ENCODE results near the gene NLRC5. TPM values are rescaled to one million over a fixed set of nuclear protein-coding genes. Genes with fewer than 3 reads are reported as not detected.
A peak's percentile ranks its signal among the peaks of the same experiment; 100 is the strongest.
"Not testable (repeated sequence)": the region's sequence is repeated elsewhere in the genome, so short reads cannot be mapped to it uniquely, and the experiment has no call there.

The NLRC5 gene
- polyA plus RNA-seq, 1 donor from 2014 or later, result 134 TPM

DNA sequence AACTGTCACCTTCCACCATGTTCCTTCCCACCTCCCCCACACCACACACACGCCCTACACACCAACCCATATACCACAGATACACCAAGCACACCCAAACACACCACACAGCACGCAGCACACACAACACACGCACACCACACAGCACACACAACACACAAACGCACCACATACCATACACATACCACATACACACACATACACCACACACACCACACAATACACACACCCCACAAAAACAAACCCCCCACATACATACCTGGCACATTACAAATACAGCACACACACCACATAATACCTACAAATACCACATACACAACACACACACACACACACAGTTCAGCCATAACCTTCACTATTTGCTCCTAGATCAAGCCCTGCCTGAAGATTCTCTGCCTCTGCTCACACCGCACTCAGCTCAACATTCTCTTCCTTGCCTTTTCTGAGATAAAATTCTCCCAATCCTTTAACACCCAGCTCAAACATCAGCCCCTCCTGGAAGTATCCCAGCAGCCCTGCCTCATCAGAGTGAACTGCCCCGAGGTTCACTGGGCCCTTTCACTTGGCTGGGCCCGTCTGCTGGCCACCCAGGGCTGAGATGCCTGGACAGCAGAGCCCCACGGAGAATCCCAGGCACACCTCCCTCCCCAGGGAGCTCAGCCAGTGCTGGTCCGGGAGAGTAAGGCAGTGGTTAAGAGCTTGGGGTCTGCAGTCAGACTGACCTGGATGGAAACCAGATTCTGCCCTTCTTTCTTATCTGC is 71.1 kb downstream of the NLRC5 start:
- H3K27ac Mint-ChIP-seq, result peak overlapping the region; percentile 26 to 69 (median 36)
- H3K36me3 Mint-ChIP-seq, result peaks cover 10% of the 10 kb centered on the region
- H3K27me3 Mint-ChIP-seq, result no peaks in the 10 kb centered on the region
- H3K4me1 Mint-ChIP-seq, result peaks cover 0 to 3% (median 1%) of the 10 kb centered on the region in 3 donors
- no peaks in the 10 kb centered on the region for H3K9me3 Mint-ChIP-seq
- no peak overlapping the region for H3K4me3 Mint-ChIP-seq

DNA sequence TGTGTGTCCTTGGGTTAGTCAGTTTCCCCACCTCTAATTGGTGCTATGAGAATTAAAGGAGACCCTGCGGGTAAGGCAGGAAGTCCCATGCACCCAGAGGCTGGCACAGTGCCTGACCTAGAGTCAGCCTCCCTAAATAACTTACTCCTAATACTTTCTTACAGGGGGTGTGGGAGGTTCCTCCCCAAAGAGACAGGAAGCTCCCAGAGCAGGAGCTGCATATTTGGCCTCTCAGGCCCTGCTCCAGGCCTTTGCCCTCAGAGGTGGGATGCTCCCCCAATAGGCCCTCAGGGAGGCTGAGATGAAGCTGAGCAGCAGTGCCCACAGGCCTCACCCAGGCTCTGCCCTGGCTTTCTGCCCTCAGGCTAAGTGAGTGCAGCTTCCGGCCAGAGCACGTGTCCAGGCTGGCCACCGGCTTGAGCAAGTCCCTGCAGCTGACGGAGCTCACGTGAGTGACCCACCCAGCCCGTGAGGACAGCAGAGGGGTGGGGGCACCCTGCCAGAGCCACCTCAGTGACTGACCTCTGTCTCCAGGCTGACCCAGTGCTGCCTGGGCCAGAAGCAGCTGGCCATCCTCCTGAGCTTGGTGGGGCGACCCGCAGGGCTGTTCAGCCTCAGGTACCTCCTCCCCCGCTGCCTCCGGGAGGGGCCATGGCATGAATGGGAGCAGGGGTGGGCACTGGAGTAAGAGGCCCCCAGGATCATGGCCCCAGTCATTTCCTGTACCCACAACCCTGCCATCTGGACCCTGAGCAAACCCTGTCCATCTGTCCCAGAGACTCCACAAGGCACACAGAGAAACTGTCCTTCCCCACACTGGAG is 71.9 kb downstream of the NLRC5 start:
- peaks cover 10% of the 10 kb centered on the region for H3K36me3 Mint-ChIP-seq
- no peaks in the 10 kb centered on the region for H3K27me3 Mint-ChIP-seq
- H3K4me1 Mint-ChIP-seq, result peaks cover 0 to 3% (median 1%) of the 10 kb centered on the region in 3 donors
- no peak overlapping the region for H3K4me3 Mint-ChIP-seq
- H3K27ac Mint-ChIP-seq, result no peak overlapping the region
- no peaks in the 10 kb centered on the region for H3K9me3 Mint-ChIP-seq

DNA sequence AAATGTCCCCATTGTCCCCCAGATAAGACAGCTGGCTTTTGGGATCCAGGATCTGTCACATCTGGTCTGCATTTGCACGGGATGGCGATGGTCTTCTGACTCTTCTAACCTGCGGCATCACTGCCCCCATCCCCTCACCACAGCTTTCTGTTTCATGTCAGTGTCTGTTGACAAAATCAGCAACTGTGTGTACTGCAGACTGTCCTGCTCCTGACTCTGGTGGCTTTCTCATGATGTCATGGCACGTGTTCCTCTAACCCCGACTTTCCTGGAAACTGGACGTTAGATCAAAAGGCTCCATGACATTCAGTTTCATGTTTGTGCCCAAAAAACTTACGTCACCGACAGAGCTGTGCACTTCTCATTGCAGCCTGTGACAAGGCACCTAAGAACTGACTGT is 73.0 kb downstream of the NLRC5 start:
- Mint-ChIP-seq H3K36me3 (peaks cover 10% of the 10 kb centered on the region), H3K27ac (peak overlapping the region in 1 of 3 donors; percentile 25), H3K4me3 (no peak overlapping the region), H3K27me3 (no peaks in the 10 kb centered on the region), H3K4me1 (peaks cover 0 to 4% (median 3%) of the 10 kb centered on the region in 3 donors), H3K9me3 (no peaks in the 10 kb centered on the region)

DNA sequence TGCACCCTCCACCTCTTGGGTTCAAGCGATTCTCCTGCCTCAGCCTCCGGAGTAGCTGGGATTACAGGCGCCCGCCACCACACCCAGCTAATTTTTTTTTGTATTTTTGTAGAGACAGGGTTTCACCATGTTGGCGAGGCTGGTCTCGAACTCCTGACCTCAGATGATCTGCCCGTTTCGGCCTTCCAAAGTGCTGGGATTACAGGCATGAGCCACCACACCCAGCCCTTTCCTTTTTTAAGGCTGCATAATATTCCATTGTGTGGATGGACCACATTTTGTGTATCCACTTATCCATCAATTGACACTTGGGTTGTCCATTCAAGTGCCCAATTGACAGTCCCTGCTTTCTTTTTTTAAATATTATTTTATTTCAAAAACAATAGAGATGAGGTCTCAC is 73.8 kb downstream of the NLRC5 start:
- H3K36me3 Mint-ChIP-seq, H3K4me1 Mint-ChIP-seq, H3K27ac Mint-ChIP-seq, H3K9me3 Mint-ChIP-seq, H3K27me3 Mint-ChIP-seq: not testable (repeated sequence)
- peak overlapping the region in 1 of 4 donors; percentile 27 for H3K4me3 Mint-ChIP-seq

DNA sequence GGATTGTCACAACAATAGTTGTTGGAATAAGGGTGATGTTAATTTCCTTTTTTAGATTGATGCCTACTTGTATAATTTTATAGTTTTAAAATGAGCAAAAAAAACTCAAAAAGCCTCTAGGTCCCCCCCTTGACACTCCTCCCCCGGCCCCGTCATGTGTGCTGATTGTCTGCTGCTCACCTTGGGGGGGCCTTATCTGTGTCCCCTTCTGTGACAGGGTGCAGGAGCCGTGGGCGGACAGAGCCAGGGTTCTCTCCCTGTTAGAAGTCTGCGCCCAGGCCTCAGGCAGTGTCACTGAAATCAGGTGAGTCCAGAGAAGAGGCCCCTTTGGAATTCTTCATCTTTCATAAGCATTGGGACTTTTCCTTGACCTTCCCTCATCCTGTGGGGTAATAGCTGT is 75.6 kb downstream of the NLRC5 start:
- H3K4me1 Mint-ChIP-seq, result peaks cover 0 to 4% (median 3%) of the 10 kb centered on the region in 3 donors
- peak overlapping the region in 1 of 4 donors; percentile 57 for H3K4me3 Mint-ChIP-seq
- H3K27ac Mint-ChIP-seq, result no peak overlapping the region
- H3K27me3 Mint-ChIP-seq, result no peaks in the 10 kb centered on the region
- no peaks in the 10 kb centered on the region for H3K9me3 Mint-ChIP-seq
- H3K36me3 Mint-ChIP-seq, result peaks cover 9% of the 10 kb centered on the region

DNA sequence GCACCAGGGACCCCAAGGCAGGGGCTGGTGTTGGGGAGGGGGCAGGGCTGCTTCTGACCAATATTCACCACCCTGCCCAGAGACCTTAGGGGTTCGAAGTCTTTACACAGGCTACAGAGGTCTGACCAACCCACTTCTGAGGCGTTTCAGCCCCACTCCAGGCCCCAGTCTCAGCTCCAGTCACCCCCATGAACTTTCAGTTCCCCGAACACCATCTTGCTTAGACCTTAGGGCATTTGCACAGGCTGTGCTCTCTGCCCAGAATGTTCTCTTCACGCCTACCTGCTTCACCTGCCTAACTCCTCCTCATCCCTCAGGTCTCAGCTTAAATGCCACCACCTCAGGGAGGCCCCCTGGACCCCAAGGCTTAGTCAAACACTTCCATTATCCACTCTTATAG is 77.3 kb downstream of the NLRC5 start:
- peak overlapping the region in 1 of 3 donors; percentile 60 for H3K27ac Mint-ChIP-seq
- no peaks in the 10 kb centered on the region for H3K9me3 Mint-ChIP-seq
- H3K4me3 Mint-ChIP-seq, result no peak overlapping the region
- peaks cover 0 to 4% (median 2%) of the 10 kb centered on the region in 3 donors for H3K4me1 Mint-ChIP-seq
- peaks cover 9% of the 10 kb centered on the region for H3K36me3 Mint-ChIP-seq
- H3K27me3 Mint-ChIP-seq, result no peaks in the 10 kb centered on the region

DNA sequence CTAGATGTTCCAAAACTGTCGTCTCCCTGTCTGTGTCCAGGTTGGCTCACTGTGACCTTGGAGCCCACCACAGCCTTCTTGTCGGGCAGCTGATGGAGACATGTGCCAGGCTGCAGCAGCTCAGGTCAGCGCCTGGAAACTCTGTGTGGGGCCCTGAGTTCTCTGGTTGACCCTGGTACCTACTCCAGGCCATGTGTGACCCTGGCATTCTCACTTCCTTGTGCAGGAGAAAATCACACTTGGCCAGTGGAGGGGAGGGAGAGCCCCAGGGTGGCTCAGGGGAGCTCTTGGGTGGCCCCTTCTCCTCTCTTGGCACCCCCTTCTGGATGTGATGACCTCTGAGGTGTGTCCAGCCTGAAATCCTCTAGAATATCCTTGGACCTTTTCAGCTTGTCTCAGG is 78.0 kb downstream of the NLRC5 start:
- Mint-ChIP-seq H3K27ac (peak overlapping the region in 1 of 3 donors; percentile 73), H3K36me3 (peaks cover 4% of the 10 kb centered on the region)

DNA sequence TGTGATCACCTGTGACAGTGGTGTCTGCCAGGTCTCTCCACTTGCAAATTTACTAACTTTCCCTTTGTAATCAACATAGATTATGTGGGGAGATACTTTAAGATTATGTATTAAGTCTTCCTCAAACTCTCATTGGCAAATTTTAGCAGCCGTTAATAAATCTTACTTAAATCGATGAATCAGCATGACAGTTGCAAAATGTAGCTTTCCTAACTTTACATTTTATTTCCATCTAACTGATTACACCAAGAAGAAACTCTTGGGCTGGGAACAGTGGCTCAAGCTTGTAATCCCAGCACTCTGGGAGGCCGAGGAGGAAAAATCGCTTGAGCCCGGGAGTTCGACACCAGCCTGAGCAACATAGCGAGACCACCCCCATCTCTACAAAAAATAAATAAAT is 79.7 kb downstream of the NLRC5 start:
- Mint-ChIP-seq H3K4me3 (no peak overlapping the region), H3K36me3 (no peaks in the 10 kb centered on the region), H3K27me3 (no peaks in the 10 kb centered on the region), H3K9me3 (no peaks in the 10 kb centered on the region), H3K27ac (peak overlapping the region in 2 of 3 donors; percentile 1 to 63), H3K4me1 (peaks cover 0 to 4% (median 2%) of the 10 kb centered on the region in 3 donors)

More for the DNA sequence above, 78.0 kb downstream of the NLRC5 start:
- no peak overlapping the region for H3K4me3 Mint-ChIP-seq
- H3K4me1 Mint-ChIP-seq, result peaks cover 0 to 6% (median 2%) of the 10 kb centered on the region in 3 donors
- no peaks in the 10 kb centered on the region for H3K9me3 Mint-ChIP-seq
- H3K27me3 Mint-ChIP-seq, result no peaks in the 10 kb centered on the region

DNA sequence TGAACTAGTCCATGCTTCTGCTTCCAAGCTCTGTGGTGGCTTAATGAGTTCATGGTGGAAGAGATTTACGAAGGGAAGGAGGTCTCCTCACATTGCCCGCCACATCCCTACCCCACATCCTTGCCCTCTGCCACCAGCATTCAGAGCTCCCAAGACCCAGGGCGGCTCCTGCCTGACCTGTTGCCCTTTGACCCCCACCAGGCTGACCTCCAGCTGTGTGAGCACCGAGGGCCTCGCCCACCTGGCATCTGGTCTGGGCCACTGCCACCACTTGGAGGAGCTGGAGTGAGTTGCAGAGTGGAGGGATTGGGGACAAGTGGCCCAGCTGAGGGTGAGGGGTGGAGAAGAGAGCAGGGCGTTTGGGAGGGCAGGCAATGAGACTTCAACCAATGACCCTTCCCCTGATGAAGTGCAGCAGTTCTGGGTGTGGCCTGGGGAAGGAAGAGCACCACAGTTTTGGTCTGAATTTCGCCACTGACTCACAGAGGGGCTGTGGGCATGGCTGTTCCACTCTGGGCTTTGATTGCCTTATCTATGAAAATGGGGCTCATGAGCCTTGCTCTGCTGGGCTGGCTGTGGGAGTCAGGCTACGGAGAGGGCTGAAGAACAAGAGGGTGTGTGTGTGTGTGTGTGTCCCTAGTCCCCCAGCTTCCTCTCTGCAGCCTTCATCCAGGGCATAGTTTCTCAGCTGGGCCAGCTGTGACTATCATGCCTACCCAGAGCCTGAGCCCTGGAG is 80.4 kb downstream of the NLRC5 start:
- H3K27ac Mint-ChIP-seq, result peak overlapping the region in 2 of 3 donors; percentile 23 to 42
- H3K9me3 Mint-ChIP-seq, result no peaks in the 10 kb centered on the region
- peak overlapping the region in 1 of 4 donors; percentile 51 for H3K4me3 Mint-ChIP-seq
- H3K27me3 Mint-ChIP-seq, result no peaks in the 10 kb centered on the region
- H3K36me3 Mint-ChIP-seq, result no peaks in the 10 kb centered on the region
- peaks cover 0 to 4% (median 2%) of the 10 kb centered on the region in 3 donors for H3K4me1 Mint-ChIP-seq

DNA sequence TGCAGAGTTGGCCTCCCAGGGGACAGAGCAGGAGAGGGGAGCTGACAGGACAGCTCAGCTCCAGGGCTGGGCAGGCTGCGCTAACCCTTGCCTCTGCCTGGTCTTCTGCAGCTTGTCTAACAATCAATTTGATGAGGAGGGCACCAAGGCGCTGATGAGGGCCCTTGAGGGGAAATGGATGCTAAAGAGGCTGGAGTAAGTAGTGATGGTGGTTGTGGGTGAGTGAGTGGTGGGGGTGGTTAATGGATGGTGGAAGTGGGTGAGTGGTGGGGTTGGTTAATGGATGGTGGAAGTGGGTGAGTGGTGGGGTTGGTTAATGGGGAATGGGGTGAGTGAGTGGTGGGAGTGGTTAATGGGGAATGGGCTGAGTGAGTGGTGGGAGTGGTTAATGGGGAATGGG is 81.1 kb downstream of the NLRC5 start:
- no peaks in the 10 kb centered on the region for H3K27me3 Mint-ChIP-seq
- H3K4me3 Mint-ChIP-seq, result no peak overlapping the region
- H3K36me3 Mint-ChIP-seq, result no peaks in the 10 kb centered on the region
- no peaks in the 10 kb centered on the region for H3K9me3 Mint-ChIP-seq
- H3K27ac Mint-ChIP-seq, result peak overlapping the region in 1 of 3 donors; percentile 42
- H3K4me1 Mint-ChIP-seq, result peaks cover 0 to 4% (median 2%) of the 10 kb centered on the region in 3 donors

DNA sequence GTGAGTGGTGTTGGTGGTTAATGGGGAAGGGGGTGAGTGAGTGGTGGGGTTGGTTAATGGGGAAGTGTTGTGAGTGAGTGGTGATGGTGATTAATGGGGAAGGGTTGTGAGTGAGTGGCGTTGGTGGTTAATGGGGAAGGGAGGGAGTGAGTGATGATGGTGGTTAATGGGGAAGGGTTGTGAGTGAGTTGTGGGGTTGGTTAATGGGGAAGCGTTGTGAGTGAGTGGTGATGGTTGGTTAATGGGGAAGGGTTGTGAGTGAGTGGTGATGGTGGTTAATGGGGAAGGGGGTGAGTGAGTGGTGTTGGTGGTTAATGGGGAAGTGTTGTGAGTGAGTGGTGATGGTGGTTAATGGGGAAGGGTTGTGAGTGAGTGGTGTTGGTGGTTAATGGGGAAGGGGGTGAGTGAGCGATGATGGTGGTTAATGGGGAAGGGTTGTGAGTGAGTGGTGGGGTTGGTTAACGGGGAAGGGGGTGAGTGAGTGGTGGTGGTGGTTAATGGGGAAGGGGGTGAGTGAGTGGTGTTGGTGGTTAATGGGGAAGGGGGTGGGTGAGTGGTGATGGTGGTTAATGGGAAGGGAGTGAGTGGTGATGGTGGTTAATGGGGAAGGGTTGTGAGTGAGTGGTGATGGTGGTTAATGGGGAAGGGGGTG is 81.8 kb downstream of the NLRC5 start:
- not testable (repeated sequence) for H3K4me3 Mint-ChIP-seq, H3K4me1 Mint-ChIP-seq, H3K36me3 Mint-ChIP-seq

DNA sequence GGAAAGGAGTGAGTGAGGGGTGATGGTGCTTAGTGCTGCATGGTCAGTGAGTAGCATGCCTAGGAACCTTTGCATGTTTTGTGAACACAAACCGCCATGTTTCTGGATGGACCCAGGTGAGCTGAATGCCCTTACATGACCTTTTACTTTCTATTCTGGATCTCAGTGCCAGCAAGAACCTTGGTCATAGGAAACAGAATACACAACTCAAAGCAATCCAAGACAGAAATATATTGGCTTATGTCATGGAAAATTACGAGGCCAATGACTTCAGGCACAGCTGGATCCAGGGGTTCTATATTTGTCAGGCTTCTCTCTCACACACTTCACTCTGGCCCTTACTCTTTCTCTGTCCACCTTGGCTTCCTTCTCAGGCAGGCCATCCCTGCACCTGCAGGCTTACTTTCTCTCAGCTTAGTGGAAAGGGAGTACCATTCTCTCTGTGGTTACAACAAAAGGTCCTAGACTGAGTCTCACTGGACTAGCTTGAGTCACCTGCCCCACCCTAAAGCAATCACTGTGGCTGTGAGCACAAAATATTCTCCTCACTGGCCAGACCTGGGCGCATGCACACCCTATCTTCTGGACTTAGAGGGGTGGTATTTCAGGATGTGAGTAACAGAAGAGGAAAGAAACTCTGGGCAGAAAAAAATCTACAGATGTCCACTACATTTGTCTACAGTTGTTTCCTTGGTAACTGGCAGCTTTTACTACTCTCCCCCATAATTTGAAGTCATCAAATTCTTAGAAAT is 82.7 kb downstream of the NLRC5 start:
- Mint-ChIP-seq H3K4me1 (peaks cover 0 to 3% (median 0%) of the 10 kb centered on the region in 3 donors), H3K27ac (peak overlapping the region; percentile 28 to 74 (median 56)), H3K36me3 (no peaks in the 10 kb centered on the region), H3K27me3 (no peaks in the 10 kb centered on the region), H3K9me3 (no peaks in the 10 kb centered on the region), H3K4me3 (no peak overlapping the region)

More for the DNA sequence above, 81.8 kb downstream of the NLRC5 start:
- not testable (repeated sequence) for H3K9me3 Mint-ChIP-seq, H3K27me3 Mint-ChIP-seq
- peak overlapping the region in 1 of 3 donors; percentile 74 for H3K27ac Mint-ChIP-seq

DNA sequence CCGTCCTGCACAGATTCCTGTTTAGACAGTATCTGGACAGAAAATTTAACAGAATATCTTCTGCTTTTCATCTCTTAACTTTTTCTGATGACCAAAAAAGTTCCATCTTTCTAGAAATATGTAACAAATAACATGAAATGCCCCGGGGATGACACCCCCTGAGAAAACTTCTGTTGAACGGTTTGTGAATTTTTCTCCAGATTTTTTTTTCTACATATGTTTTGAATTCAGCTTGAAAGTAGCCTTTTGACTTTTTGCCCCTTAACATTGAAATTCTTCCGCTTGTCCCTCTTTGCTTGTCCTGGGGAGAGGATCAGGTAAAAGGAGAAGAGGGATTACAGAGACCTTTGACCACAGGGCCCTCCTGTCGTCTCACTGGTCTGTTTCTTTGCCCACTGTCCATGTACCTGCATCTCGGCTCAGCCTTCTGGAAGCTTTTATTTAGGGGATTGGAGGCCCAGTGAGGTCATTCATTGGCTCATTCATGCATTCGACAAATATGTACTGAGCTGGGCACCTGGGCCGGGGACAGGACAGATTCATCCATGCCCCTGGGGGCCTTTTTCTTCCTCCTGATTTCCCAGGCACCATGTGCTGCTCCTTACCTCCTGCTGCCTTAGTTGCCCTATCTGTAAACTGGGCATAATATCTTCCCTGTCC is 83.4 kb downstream of the NLRC5 start:
- Mint-ChIP-seq H3K4me3 (no peak overlapping the region), H3K27ac (peak overlapping the region in 2 of 3 donors; percentile 28 to 56), H3K9me3 (no peaks in the 10 kb centered on the region), H3K27me3 (no peaks in the 10 kb centered on the region), H3K4me1 (peaks cover 0 to 3% (median 0%) of the 10 kb centered on the region in 3 donors), H3K36me3 (no peaks in the 10 kb centered on the region)

Measured in IgD-negative memory B cell (primary cell).